Neuron (in vitro differentiated cells): Measurements from ENCODE around the gene TMEM52.
"Not testable (repeated sequence)": the region's sequence is repeated elsewhere in the genome, so short reads cannot be mapped to it uniquely, and the experiment has no call there.

Experiments
- H2AFZ ChIP-seq: one replicate; pipeline ENCODE4 v1.6.1; 2013; ENCODE audit warnings: low read depth, mild to moderate bottlenecking, inconsistent platforms, low read length, moderate library complexity
- H3K27me3 ChIP-seq: one replicate; pipeline ENCODE4 v1.6.1; 2013; ENCODE audit warnings: low read length; ENCODE audit not compliant: insufficient read depth
- H3K36me3 ChIP-seq: one replicate; pipeline ENCODE4 v1.6.1; 2013; ENCODE audit warnings: low read length; ENCODE audit not compliant: insufficient read depth
- H3K4me1 ChIP-seq: one replicate; pipeline ENCODE4 v1.6.1; 2013; ENCODE audit warnings: low read length; ENCODE audit not compliant: insufficient read depth
- H3K4me3 ChIP-seq: 2 replicates; pipeline ENCODE4 v1.5.1; 2013; ENCODE audit warnings: mild to moderate bottlenecking, low read length, moderate library complexity
- H3K9me3 ChIP-seq: one replicate; pipeline ENCODE4 v1.6.1; 2013; ENCODE audit warnings: low read length

TMEM52 gene

DNA sequence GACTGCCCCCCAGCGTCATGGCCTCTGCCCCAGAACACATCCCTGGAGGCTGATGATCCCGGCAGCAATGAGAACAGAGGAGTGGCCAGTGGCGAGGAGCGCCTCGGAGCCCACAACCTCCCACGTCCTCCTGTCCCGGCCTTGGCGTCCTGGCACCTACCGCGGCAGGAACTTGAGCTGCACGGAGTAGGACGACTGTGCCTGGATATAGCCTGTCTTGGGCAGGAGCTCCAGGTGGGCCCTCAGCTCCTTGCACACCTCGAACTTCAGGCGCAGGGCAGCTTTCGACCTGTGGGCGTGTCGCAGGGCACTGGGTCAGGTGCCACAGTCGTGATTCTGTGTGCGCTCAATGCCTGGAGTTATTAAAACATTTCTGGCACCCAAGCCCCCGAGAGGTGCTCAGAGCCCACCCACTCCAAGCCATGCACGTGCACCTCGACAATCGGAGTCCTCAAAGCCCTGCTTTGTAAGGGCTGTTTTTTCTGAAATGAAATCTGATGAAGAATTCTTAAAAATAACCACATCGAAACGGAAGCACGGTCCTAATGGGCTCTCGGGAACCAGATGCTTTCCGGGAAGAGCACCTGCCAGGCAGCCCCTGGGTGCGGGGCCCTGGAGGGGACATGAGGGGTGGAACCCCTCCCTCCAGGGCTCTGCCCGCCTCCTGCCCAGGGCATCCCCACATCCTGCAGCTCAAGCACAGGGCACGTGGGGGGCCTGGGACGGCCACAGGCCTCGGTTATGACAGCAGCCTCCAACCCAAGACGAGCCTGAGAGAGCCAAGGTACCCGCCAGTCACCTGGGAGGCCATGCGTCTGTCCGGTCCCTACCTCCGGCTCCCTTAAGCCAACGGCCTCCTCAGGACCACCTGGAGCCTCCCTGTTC lies 23.0 kb upstream of the TMEM52 start:
- H2AFZ ChIP-seq = no peak overlapping the region
- H3K36me3 ChIP-seq = no peaks in the 10 kb centered on the region
- no peaks in the 10 kb centered on the region for H3K4me1 ChIP-seq
- H3K9me3 ChIP-seq = no peaks in the 10 kb centered on the region
- H3K4me3 ChIP-seq = no peak overlapping the region
- peaks cover 14% of the 10 kb centered on the region for H3K27me3 ChIP-seq

DNA sequence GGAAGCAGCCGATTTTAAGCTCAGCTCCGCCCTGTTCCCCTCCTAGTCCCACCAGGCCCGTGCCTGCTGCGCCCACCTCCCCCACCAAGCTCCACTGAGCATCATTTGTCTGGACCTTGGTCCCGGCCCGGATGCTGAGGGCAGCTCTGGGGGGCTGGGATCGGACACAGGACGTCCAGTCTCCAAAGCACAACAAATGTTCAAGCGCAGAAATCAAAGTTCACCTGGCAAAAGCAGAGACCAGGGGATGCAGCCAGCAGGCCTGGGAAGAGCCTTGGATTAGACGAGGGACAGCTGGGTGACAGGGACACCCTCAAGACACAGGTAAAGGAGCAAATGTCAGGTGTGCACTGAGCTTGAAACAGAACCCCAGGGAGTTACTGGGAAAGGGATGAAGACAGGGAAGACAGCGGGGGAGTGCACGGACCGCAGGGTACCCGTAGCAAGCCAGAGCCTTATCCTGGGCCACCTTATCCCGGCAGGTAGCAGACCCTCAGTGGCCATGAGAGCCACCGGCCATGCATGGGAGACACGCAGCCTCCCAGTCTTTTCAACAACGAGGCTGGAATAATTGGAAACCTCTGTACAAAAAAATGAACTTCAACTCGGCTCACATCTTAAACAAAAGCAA lies 22.2 kb upstream of the TMEM52 start:
- H3K27me3 ChIP-seq = peaks cover 14% of the 10 kb centered on the region
- no peaks in the 10 kb centered on the region for H3K36me3 ChIP-seq
- no peak overlapping the region for H3K4me3 ChIP-seq

DNA sequence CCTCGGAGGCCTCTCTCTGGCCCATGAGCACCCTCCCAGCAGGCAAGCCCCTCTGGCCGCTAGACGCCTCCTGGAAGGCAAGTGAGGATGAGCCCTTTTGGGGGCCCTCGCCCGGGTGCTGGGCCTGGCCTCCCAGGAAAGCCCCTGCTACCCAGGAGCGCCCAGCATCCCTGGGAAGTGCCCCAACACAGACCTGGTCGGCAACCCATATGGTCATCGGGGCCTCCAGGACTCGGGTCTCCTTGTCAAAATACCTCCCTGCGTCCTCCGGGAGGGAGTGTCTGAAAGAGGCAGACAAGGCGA lies 21.0 kb upstream of the TMEM52 start:
- Histone ChIP-seq H3K4me3 (no peak overlapping the region), H3K4me1 (no peaks in the 10 kb centered on the region), H3K27me3 (peaks cover 14% of the 10 kb centered on the region), H2AFZ (no peak overlapping the region), H3K36me3 (no peaks in the 10 kb centered on the region), H3K9me3 (no peaks in the 10 kb centered on the region)

More for the DNA sequence above, 22.2 kb upstream of the TMEM52 start:
- Histone ChIP-seq H3K4me1 (no peaks in the 10 kb centered on the region), H2AFZ (no peak overlapping the region), H3K9me3 (no peaks in the 10 kb centered on the region)

DNA sequence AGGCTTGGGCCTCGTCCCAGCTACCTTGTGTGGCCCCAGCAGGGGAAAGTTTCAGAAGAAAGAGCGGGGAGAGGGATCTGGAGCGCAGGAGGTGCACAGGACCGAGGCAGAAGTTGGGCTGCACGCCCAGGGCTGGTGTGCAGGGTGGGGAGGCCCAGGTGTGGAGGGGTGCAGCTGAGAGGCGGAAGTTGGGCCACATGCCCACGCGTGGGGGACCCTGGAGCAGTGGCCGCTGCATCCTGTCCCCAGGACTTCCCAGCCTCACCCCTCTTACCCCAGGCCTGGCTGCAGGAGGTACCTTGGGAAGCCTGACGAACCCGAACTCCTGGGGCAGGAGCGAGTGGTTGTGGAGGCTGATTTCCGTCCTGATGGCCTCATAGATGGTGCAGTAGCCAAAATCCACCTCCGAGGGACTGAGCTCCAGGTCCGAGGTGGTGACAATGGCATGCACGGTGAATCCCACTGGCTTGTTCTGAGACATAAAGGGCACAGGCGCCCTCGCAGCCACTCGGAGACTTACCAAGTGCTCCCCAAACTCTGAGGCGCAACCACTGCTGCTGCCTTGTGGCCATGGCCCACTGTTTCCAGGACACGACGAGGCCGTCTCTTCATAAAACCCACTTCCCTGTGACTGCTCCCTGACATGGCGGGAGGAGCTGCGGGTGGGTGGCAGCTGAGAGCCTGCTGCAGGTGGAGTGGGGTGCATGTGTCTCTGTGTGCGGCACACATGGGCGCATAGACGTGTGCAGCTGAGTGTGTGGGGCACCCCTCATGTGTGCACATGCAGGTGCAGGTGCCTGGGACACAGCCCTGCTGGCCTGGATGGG lies 20.4 kb upstream of the TMEM52 start:
- H3K27me3 ChIP-seq = peaks cover 14% of the 10 kb centered on the region
- no peak overlapping the region for H3K4me3 ChIP-seq
- H3K4me1 ChIP-seq = no peaks in the 10 kb centered on the region
- no peaks in the 10 kb centered on the region for H3K36me3 ChIP-seq
- H2AFZ ChIP-seq = no peak overlapping the region
- H3K9me3 ChIP-seq = no peaks in the 10 kb centered on the region

DNA sequence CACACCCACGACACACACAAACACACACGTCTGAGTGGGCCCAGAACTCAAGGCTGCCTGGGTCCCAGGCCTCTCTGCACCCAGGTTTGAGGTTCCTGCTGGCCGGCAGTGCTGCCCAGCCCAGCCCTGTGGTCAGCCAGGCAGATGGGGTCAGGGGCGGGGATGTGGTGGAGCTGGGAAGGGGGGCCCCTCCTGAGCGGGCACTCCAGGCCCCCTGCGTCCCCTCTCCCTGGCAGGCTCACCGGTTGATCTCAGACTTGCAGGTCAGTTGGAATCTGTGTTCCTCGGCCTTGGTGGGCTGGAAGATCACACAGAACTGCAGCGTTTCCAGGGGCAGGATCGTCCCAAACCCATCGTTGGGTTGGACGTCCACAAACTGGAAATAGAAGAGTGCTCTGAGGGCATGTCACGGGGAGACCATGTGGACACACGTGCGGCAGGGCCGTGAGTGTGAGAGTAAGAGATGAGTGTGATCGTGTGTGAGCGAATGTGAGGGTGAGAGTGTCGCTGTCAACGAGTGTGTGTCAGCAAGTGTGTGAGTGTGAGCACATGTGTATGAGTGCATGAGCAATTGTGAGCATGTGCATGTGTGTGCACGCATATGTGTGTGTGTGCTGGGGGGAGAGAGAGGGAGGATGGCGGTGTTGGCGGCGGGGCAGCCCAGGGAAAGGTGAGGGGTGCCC lies 19.7 kb upstream of the TMEM52 start:
- H3K4me1 ChIP-seq = no peaks in the 10 kb centered on the region
- no peak overlapping the region for H3K4me3 ChIP-seq
- no peaks in the 10 kb centered on the region for H3K36me3 ChIP-seq
- H2AFZ ChIP-seq = no peak overlapping the region
- H3K9me3 ChIP-seq = no peaks in the 10 kb centered on the region
- H3K27me3 ChIP-seq = peaks cover 14% of the 10 kb centered on the region

DNA sequence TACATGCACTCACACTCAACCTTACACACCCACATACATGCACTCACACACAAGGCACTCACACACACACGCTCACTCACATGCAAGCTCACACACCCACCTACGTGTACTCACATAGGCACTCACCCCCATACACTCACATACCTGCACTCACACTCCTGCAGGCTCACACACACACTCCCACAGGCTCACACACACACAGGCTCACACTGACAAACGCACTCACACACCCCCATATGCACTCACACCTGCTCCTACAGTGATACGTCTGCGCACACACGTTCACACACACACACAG lies 19.1 kb upstream of the TMEM52 start:
- Histone ChIP-seq H3K36me3 (no peaks in the 10 kb centered on the region), H3K27me3 (peaks cover 14% of the 10 kb centered on the region), H2AFZ (no peak overlapping the region), H3K9me3 (no peaks in the 10 kb centered on the region), H3K4me3 (no peak overlapping the region), H3K4me1 (no peaks in the 10 kb centered on the region)

DNA sequence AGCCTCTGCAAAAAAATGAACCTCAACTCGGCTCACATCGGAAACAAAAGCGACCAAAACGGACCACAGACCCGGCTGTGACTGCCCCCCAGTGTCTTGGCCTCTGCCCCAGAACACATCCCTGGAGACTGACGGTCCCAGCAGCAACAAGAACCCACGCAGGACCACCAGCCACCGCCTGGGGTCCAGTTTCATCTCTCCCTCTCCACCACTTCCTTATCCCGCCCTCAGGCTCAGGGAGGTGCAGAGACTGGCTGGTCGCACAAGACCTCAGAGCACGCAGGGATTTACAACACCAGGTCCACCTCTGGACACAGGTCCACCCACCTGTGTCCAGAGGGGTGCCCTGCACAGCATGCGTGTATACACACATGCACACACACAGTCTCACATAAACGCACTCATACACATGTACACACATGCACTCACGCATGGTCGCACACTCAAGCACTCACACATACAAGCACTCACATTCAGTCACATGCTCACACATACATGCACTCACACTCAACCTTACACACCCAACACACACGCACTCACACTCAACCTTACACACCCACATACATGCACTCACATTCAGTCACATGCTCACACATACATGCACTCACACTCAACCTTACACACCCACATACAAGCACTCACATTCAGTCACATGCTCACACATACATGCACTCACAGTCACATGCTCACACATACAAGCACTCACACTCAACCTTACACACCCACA lies 18.6 kb upstream of the TMEM52 start:
- peaks cover 12% of the 10 kb centered on the region for H3K27me3 ChIP-seq
- no peaks in the 10 kb centered on the region for H3K4me1 ChIP-seq
- H3K36me3 ChIP-seq = no peaks in the 10 kb centered on the region
- no peak overlapping the region for H3K4me3 ChIP-seq
- H2AFZ ChIP-seq = no peak overlapping the region
- no peaks in the 10 kb centered on the region for H3K9me3 ChIP-seq

DNA sequence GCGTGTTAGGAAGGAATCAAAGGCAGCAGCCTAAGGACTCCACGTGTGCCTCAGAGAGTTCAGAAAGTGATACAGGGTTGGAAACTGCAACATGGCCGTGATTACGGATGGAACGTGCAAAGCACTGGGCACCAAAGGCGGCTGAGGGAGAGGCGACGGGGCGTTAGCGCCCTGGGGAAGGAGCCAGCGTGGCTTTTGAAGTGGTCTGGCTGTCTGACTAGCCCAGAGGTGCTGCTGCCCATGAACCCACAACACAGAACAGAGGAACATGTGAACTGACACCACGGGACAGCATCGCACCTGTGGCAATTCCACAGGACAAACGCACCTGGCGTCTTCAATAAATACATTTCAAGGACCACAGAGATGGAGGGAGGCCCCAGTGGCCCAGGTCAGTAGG lies 18.0 kb upstream of the TMEM52 start:
- Histone ChIP-seq H3K36me3 (no peaks in the 10 kb centered on the region), H3K4me3 (no peak overlapping the region), H2AFZ (no peak overlapping the region), H3K27me3 (peaks cover 12% of the 10 kb centered on the region), H3K4me1 (no peaks in the 10 kb centered on the region), H3K9me3 (no peaks in the 10 kb centered on the region)

DNA sequence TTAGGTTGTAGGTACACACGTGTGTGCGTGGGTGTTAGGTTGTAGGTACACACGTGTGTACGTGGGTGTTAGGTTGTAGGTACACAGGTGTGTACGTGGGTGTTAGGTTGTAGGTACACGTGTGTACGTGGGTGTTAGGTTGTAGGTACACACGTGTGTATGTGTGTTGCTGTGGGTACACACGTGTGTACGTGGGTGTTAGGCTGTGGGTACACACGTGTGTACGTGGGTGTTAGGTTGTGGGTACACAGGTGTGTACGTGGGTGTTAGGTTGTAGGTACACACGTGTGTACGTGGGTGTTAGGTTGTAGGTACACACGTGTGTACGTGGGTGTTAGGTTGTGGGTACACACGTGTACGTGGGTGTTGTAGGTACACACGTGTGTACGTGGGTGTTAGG lies 15.8 kb upstream of the TMEM52 start:
- H3K27me3 ChIP-seq = not testable (repeated sequence)

DNA sequence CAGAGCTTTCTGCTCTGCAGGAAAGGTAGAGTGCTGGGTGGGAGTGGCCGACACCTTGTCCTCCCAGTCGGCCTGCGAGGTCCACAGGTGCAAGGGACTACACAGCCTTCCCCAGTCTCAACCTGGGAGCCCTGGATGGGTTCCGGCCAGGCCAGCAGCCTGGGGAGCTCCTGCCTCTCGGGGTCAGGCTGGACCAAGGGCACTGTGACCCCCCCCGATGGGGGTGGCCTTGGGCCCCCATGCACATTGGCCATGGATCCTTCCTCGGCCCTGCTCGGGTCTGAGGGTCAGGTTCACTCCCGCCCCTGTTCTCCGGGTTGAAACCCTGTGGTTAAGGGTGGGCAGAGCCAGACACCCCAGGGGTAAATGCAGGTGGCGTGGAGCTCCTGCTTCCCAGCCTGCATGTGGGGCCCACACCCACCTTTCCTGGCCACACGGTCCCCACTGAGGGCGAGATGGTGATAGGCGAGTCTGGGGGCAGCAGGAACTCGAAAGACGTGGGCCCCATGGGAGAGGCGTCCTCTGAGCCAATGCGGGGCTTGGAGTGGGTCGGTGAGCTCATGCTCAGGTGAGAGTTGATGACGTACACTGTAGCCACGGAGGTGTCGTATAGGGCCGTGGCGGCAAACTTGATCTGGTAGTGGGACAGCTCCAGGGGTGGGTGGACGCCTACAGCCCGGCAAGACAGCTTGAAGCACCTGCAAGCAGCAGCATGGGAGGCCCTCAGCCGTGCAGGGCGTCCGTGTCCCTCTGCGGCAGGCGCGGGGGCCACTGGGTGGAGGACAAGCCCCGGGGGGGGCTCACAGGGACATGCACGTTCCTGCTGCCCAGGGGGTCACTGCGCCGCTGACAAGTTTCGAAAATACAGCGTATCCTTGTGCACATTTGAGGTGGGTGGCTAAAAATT lies 10.8 kb upstream of the TMEM52 start:
- no peak overlapping the region for H3K4me3 ChIP-seq
- peaks cover 4% of the 10 kb centered on the region for H3K9me3 ChIP-seq
- H3K36me3 ChIP-seq = no peaks in the 10 kb centered on the region
- no peaks in the 10 kb centered on the region for H3K4me1 ChIP-seq
- no peaks in the 10 kb centered on the region for H3K27me3 ChIP-seq
- H2AFZ ChIP-seq = no peak overlapping the region

More for the DNA sequence above, 15.8 kb upstream of the TMEM52 start:
- H3K4me1 ChIP-seq, H3K4me3 ChIP-seq, H2AFZ ChIP-seq, H3K9me3 ChIP-seq, H3K36me3 ChIP-seq: not testable (repeated sequence)

DNA sequence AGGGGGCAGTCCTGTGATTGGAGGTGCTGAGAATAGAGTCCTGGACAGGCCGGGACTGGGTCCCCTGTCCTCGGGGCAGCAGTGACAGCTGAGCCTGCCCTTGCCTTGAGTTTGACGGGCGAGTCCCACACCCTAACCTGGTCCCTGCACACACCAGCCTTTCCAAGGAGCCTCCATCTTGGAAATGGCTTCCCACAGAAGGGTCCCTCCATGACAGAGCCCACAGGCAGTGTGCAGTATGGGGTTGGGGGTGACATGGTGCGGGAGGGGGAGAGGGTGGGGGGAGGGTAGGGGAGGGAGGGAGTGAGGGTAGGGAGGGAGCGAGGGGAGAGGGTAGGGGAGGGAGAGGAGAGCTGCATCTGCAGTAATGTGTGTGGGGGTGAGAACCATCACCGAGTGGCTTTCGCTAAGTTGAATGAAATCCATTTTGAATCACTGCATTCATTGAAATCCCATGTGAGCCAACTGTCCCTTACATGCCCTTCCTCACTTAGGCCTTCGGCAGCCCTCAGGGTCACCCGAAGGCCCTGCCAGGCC lies 10.1 kb upstream of the TMEM52 start:
- Histone ChIP-seq H3K36me3 (no peaks in the 10 kb centered on the region), H2AFZ (no peak overlapping the region), H3K4me3 (no peak overlapping the region), H3K4me1 (no peaks in the 10 kb centered on the region), H3K27me3 (no peaks in the 10 kb centered on the region), H3K9me3 (peaks cover 4% of the 10 kb centered on the region)
